ENCODE data around the gene EHMT1.
"Not testable (repeated sequence)": the region's sequence is repeated elsewhere in the genome, so short reads cannot be mapped to it uniquely, and the experiment has no call there.

The EHMT1 gene

DNA sequence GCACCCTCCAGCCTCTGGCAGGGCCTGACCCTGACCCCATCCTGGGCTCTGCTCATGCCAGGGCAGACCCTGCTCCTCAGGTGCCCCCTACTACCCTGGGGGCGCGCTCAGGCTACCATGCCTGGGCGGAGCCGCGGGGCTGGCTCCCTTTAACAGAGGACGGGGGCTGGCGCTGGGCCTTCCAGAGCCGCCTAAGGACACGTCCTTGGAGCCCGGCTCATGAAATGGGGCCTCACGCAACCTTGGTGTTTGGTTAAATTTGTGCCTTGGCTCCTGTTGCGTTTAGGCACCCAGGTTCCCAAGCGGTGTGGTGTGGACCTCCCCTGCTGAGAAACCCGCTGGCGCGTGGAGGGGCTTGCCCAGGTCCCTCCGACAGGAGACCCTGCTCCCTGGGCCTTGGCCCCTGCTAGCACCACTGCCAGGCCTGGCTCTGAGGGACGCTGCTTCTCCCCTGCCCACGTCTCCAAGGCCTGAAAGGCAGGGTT, 3.4 kb upstream of the EHMT1 start:
- no peak for DNase-seq

- DNase-seq = peak; percentile 75
Measured at GRCh38 chr9:137619240-137620047, 639 bp downstream of the EHMT1 start.

DNA sequence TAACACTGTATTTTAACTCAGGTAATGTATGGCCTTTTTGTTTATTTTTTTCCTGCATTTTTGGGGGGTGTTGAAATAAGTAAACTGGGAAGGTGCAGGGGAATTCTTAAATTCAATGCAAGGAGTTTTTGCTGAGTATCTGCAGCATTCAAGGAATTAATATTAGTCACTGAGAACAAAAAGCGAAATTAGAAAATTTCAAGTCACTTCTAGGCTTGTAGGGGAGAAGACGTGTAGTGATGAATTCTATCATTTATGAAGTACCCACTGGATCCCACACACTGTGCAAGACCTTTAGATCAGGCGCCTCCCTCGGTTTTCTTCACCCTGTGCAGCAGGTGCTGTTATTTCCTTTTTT, 1.2 kb downstream of the EHMT1 start:
- no peak for DNase-seq

DNA sequence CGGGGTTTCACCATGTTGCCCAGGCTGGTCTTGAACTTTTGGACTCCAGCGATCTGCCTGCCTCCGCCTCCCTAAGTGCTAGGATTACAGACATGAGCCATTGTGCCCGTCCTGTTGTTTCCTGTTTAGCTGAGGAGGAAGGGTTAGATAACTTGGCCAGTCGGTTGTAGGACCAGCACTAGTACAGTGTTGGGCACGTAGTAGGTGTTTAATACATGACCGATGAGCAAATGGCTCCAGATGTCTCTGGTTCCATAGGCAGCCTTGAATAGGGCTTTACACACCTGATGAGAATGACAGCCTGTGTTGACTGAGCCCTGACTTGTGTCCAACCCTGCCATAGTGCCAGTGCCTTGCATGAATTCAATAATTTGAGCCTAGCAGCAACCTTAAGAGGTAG, 1.8 kb downstream of the EHMT1 start:
- no peak for DNase-seq

DNA sequence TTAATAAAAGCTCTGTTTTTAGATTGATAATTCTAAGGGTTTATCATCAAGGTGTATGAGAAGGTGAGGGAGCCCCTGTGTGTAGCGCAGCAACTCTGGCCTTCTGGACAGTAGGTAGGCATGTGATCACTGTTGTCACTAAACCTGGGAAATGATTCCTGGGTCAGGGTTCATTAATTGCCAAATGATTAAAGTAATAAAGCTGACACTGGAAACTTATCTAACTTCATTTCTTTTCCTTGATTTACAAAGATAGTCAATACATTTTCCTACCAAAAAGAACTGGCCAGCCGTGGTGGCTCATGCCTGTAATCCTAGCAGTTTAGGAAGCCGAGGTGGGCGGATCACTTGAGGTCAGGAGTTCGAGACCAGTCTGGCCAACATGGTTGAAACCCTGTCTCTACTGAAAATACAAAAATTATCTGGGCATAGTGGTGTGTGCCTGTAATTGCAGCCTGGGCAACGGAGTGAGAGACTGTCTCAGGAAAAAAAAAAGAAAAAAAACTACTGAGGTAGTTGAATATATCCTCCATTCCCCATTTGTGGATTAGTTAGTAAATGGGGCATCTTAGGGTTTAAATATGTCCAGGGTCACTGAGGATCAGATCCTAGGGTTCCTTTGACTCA, 2.4 kb downstream of the EHMT1 start:
- no peak for DNase-seq

DNA sequence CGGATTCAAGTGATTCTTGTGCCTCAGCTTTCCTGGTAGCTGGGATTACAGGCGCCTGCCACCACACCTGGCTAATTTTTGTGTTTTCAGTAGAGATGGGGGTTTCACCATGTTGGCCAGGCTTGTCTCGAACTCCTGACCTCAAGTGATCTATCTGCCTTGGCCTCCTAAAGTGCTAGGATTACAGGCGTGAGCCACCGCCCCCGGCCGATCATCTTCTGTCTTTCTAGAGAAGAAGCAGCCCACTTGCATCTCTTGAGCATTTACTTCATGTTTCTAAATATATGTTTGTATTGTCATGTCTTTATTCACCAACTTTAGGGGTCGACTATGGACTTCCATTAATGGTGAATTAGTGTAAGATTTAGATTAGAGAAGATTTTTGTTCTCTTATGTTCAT, 3.4 kb downstream of the EHMT1 start:
- not testable (repeated sequence) for DNase-seq

DNA sequence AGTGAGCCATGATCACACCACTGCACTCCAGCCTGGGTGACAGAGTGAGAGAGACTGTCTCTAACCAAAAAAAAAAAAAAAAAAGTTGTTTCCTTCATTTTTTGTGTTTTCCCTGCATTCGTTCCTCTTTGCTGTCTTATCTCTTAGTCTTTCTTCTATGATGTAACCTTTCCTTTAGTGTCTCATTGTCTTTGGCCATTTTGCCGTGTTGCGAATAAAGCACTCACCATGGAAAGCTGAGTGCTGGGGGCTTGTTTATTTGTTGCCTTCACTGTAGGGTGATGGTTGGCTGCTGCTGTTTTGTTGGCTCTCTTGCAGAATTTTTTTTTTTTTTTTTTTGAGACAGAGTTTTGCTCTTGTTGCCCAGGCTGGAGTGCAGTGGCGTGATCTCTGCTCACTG, 7.7 kb downstream of the EHMT1 start:
- no peak for DNase-seq

GRCh38 chr9:137627406-137627805, 8.6 kb downstream of the EHMT1 start:
- not testable (repeated sequence) for DNase-seq

DNA sequence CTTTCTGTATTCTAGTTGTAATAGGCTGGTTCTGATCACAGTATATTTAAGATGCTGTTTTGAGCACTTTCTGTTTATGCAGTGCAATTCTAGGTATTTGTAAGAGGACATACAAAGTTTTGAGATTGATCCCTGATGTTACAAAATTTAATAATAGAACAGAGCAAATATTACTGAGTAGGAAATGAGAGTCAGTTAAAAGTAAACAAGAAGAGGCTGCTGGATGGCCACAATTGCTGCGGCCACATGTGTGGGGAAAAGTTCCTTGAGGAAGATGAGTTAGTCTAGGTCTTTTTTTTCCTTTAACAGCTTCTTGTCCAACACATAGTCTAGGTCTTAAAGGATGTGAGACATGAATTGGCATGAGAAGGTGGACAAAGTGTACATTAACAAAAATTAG, 11.3 kb downstream of the EHMT1 start:
- no peak for DNase-seq

- DNase-seq = no peak
Measured at GRCh38 chr9:137630679-137631078, 11.9 kb downstream of the EHMT1 start.

GRCh38 chr9:137631345-137632229, 12.8 kb downstream of the EHMT1 start:
- no peak for DNase-seq

DNA sequence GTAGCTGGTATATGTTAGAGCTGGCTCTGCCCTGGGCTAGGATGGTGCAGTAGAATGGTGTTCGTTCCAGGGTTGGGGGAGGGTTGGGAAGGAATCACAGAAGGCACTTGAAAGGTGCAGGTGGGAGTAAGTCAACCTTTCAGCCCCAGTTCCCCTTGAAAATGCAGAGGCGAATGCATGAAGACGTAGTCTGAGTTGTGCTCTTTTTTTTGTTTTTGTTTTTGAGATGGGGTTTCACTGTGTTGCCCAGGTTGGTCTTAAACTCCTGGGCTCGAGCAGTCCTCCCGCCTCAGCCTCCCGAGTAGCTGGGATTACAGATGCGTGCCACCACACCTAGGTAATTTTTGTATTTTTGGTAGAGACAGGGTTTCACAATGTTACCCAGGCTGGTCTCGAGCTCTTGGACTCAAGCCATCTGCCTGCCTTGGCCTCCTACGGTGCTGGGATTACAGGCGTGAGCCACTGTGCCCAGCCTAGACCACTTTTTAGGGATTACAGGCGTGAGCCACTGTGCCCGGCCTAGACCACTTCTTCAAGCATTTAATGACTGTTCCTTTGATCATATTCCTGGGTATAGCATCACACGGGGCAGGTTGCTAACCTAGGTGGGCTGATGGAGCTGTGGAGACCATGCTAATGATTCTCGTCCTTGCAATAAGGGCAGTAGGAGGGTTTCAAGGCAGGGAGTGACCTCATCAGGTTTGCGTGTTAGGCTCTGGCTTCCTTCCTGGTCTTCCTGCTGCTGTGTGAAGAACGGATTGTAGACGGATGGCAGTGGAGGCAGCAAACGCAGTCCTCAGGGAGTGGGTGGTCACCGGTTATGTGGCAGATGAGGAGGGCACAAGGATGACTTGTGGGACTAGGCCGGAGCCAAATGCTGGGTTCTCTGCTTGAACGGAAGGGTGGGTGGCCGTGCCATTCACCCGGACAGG, 13.7 kb downstream of the EHMT1 start:
- no peak for DNase-seq

- DNase-seq = no peak
Measured at GRCh38 chr9:137634016-137634415, 15.2 kb downstream of the EHMT1 start.

DNA sequence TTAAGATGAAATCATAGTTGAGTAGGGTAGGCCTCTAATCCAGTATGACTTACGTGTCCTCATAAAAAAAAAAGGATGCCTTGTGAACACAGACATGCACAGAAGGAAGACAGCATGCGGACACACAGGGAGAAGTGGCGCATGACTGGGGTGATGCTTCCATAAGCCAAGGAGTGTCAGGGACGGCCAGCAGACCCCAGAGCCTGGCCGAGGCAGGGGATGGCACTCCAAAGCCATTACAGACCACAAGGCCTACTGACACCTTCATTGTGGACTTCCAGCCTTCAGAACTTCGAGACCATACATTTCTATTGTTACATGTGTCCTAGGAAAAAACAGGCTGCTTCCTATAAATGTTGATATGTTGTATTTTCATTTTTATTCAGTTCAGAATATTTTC, 19.9 kb downstream of the EHMT1 start:
- no peak for DNase-seq

GRCh38 chr9:137639303-137640051, 20.7 kb downstream of the EHMT1 start:
- no peak for DNase-seq

DNA sequence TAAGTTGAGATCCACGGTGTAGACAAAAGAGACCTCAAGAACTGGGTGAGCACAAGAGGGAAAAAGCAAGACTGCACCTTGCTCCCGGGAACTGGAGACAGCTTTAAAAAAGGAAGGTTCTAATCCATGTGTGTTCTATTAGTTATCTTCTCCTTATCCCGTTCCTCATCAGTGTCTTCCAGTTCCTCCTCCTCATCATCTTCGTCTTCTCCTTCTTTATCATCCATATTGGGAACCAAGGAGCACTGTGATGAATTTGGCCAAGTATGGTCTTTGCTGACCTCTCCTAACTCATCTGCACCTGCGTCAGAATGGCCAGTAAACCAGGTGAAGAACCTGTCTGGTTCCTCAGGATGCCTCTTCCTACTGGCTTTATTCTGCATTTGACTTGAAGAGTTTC, 22.1 kb downstream of the EHMT1 start:
- no peak for DNase-seq

DNA sequence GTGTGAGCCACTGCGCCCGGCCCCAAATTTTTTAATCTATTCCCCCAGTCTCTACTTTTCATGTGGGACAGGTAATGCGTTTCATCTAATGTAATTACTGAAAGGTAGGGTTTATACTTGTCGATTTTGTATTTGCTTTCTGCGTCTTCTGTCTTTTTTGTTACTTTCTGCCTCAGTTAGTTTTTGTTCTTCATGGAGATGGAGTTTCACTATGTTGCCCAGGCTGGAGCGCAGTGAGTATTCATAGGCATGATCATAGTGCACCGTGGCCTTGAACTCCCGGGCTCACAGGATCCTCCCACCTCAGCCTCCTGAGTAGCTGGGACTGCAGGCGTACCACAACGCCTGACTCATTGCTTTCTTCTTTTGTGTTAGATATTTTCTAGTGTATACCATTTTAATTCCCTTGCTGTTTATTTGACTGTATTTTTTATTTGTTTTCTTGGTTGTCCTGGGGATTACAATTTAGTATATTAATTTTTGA, 23.4 kb downstream of the EHMT1 start:
- no peak for DNase-seq

DNA sequence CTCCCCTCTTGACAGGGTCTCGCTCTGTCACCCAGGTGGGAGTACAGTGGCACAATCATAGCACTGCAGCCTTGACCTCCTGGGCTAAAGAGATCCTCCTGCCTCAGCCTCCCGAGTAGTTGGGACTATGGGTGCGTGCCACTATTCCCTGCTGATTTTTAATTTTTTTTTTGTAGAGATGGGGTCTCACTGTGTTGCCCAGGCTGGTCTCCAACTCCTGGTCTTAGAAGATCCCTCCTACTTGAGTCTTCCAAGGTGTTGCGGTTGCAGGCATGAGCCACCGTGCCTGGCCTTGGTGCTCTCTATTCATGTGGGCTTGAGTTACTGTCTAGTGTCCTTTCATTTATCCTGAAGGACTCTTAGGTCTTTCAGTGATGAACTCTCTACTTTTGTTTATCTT, 24.1 kb downstream of the EHMT1 start:
- DNase-seq = no peak

DNA sequence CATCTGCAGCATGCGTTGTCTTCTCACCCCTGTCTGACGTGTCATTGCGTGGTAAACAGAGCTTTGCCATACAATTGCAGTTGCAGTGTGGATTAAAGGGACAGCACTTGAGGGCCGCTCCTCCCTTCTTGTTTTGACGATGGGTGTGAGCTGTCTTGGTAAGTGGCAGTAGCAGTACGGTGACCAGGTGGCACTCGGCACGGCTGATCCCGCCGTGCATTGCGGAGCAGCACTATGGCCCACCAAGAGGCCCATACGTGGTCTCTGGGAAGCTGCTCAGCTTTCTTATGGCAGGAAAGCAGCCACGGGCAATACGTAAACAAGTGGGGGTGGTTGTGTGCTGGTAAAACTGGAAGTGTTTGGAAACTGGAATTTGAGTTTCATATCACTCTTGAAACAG, 25.1 kb downstream of the EHMT1 start:
- no peak for DNase-seq

- DNase-seq = no peak
Measured at GRCh38 chr9:137645211-137645610, 26.4 kb downstream of the EHMT1 start.

DNA sequence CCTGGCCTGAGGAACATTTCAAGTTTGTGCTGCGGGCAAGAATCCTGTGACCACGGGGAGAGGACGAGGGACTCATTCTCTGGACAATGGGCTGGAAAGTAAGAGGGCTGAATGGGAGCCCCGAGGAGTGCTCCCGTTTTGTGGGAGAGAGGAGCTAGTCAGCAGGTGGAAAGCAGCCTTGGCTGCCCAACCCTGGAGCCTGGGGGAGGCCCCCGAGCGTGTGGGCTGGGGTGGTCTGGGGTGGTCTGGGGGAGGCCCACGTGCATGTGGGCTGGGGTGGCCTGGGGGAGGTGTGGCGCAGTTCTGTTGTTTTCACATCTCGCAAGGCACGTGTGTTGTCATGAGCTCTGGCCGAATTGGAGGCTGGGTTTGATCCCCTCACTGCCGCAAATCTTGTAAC, 27.5 kb downstream of the EHMT1 start:
- no peak for DNase-seq
